ENCODE data around the gene ELK4. TPM values are rescaled to one million over a fixed set of nuclear protein-coding genes. Genes with fewer than 3 reads are reported as not detected.

ELK4 gene
- total RNA-seq, 1 donor from 2014 or later, result 81.8 TPM

DNA sequence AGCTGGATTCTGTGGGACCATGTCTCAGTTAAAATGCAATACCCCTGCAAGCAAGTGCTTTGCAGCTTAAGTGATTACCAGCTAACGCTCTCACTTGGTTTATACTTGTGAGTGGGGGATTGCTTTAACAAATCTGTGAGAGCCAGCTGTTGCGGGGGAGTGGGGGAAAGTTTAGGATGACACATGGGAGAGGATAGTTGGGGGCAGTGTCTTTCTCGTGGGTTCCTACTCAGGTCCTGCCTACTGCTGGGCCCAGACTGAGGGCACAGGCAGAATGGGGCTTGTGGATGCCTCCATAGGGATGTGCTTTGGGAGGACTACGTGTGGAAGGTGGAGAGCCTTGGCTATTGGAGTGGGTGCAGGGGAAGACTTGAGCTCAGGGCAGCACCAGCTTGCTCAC, 60.1 kb downstream of the ELK4 start:
- no peaks in the 10 kb centered on the region for H3K9me3 Mint-ChIP-seq
- H3K27me3 Mint-ChIP-seq, result peaks cover 48% of the 10 kb centered on the region
- intact Hi-C loops (cut with micrococcal nuclease), result no loop called here
- DNase-seq, result no peak
- H3K27ac Mint-ChIP-seq, result no peak overlapping the region
- H3K4me1 Mint-ChIP-seq, result peaks cover 2% of the 10 kb centered on the region
- no peak overlapping the region for H3K4me3 Mint-ChIP-seq
- H3K36me3 Mint-ChIP-seq (ENCODE audit: low read depth), result no peaks in the 10 kb centered on the region

DNA sequence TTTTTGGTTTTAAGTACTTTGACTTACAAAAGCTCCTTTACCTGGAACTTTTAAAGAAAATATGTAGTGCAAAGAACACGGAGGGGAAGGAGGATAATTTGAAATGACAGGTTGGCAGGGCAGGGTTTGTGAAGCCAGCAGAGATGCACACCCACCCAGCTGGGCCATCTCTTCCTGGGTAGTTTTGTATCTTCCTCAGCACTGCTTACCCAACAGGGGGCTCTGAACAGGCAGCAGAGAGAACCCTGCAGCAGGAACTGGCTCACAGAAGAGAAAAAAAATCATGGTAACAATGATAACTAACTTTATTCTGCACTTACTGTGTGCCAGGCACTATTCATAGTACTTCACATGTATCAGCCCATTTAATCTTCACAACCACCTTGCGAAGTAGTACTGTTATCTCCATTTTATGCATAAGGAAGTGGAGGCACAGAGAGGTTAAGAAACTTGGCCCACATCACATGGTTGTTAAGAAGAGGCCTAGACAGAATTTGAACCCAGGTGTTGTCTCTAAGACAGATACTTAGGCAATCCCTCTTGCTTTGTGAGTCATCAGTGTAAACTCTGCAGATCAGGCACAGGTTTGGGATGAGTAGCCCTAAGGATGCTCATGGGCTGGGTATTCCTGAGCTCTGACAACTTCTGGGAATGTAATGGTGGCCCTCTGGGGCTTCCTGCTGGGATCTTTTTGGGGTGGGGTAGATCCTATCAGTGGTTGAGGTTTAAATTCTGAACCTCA, 60.8 kb downstream of the ELK4 start:
- H3K27me3 Mint-ChIP-seq, result peaks cover 53% of the 10 kb centered on the region
- H3K9me3 Mint-ChIP-seq, result no peaks in the 10 kb centered on the region
- no peak for DNase-seq
- intact Hi-C loops (cut with micrococcal nuclease), result no loop called here
- H3K36me3 Mint-ChIP-seq (ENCODE audit: low read depth), result no peaks in the 10 kb centered on the region
- H3K4me3 Mint-ChIP-seq, result no peak overlapping the region
- peaks cover 2% of the 10 kb centered on the region for H3K4me1 Mint-ChIP-seq
- no peak overlapping the region for H3K27ac Mint-ChIP-seq

DNA sequence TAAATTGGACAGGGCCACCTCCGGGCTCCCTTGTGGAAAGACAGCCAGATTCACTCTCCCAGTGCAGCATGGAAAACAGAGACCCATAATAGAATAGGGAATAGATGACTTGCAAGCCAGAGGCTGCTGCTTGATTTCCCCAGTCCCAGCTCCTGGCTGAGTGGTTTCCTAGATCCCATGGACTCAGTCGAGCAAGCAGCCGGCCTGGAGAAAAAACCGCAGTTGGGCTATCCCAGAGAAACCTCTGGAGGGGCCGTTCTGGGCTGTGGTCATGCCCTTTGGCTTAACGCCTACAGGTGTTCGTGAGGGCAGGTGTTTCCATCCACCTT, 61.7 kb downstream of the ELK4 start:
- Mint-ChIP-seq H3K36me3 (ENCODE audit: low read depth) (no peaks in the 10 kb centered on the region), H3K4me3 (no peak overlapping the region), H3K4me1 (peaks cover 2% of the 10 kb centered on the region), H3K27ac (no peak overlapping the region), H3K9me3 (no peaks in the 10 kb centered on the region), H3K27me3 (peaks cover 61% of the 10 kb centered on the region)
- intact Hi-C loops (cut with micrococcal nuclease), result no loop called here
- DNase-seq, result no peak

DNA sequence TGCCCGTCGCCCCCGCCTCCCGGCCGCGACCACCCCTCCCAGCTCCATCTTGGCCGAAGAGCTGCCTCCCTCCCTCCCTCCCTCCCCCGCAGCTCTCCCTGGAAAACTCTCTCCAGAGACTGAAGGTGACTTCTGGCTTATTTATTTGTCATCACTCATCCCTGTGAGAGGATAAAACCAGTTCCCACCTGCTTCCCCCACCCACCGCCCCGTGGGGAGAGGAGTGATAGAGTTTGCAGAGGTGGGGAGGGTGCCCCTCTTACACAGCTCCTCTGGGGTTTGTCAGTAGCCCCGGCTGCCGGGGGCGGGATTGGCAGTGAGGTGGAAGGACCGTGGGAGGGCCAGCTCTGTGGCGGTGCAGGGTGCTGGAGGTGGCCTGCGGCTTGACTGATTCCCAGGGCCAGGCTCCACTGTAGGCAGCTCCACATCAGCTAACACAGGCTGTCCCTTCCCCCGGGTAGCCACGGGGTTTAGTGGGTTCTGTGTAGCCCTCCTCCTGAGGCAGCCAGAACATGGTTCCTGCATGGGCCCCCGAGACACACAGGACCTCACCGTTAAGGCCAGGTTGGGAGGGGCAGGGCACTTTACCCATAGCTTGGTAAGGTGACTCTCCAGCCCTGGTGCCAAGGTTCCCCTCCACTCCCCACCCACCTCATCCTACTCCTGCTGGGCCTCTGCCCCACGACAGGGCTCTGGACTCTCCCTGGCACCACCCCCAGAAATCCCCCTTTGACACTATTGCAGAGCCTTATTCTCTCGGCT, 62.2 kb downstream of the ELK4 start:
- H3K27ac Mint-ChIP-seq, result no peak overlapping the region
- no peak overlapping the region for H3K4me3 Mint-ChIP-seq
- no peak for DNase-seq
- H3K27me3 Mint-ChIP-seq, result peaks cover 61% of the 10 kb centered on the region
- peaks cover 2% of the 10 kb centered on the region for H3K4me1 Mint-ChIP-seq
- H3K9me3 Mint-ChIP-seq, result no peaks in the 10 kb centered on the region
- intact Hi-C loops (cut with micrococcal nuclease), result no loop called here
- H3K36me3 Mint-ChIP-seq (ENCODE audit: low read depth), result no peaks in the 10 kb centered on the region

DNA sequence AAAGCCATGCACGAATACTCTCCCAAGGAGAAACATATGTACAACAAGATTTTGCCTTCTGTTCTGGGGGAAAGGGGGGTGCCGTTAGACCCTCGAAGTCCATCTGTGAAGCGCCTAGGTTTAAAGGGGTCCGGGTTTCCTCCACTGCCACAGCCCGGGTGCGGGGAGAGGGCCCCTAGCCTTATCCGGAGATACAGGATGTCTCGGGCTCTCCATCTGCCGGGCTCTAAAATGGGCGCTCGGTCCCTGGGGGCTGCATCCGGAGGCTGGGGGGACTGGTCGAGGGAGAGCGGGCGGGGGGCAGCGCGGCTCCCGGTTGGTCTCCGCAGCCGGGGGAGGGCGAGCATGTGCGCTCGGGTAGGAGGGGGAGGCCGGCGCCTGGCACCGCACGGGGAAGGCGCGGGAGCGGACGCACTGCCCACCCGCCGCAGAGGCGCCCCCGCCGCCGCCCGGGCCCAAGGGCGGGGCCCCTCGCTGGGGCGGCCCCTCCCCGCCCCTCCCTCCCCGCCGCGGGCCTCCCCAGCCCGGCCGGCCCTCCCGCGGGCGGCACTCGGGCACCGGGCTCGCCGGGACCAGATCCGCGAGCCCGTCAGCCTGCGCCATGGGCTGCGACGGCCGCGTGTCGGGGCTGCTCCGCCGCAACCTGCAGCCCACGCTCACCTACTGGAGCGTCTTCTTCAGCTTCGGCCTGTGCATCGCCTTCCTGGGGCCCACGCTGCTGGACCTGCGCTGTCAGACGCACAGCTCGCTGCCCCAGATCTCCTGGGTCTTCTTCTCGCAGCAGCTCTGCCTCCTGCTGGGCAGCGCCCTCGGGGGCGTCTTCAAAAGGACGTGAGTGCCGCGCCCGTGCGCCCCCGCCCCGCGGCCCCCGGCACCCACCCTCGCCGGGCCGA, 63.1 kb downstream of the ELK4 start:
- Mint-ChIP-seq H3K27me3 (peaks cover 66% of the 10 kb centered on the region), H3K4me1 (peaks cover 2% of the 10 kb centered on the region), H3K4me3 (no peak overlapping the region), H3K9me3 (no peaks in the 10 kb centered on the region), H3K36me3 (ENCODE audit: low read depth) (no peaks in the 10 kb centered on the region), H3K27ac (no peak overlapping the region)
- no peak for DNase-seq
- intact Hi-C loops (cut with micrococcal nuclease), result no loop called here

DNA sequence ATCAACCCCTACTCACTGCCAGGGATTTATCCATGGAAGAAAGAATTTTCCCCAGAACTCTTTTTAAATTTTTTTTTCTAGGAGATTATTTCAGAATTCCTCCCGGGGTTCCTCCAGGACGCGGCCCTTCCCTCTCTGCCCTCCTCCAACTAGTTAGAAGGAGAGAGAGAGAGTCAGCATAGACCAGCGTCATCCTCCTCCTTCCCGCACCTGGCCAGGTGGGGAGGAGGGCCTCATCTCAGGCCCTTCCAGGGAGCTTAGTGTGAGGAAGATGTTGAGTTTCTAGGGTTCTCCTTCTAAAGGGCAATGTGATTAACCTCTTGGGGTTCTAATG, 63.7 kb downstream of the ELK4 start:
- peaks cover 2% of the 10 kb centered on the region for H3K4me1 Mint-ChIP-seq
- intact Hi-C loops (cut with micrococcal nuclease), result no loop called here
- H3K27me3 Mint-ChIP-seq, result peaks cover 63% of the 10 kb centered on the region
- no peak overlapping the region for H3K27ac Mint-ChIP-seq
- H3K36me3 Mint-ChIP-seq (ENCODE audit: low read depth), result no peaks in the 10 kb centered on the region
- H3K9me3 Mint-ChIP-seq, result no peaks in the 10 kb centered on the region
- no peak for DNase-seq
- no peak overlapping the region for H3K4me3 Mint-ChIP-seq

DNA sequence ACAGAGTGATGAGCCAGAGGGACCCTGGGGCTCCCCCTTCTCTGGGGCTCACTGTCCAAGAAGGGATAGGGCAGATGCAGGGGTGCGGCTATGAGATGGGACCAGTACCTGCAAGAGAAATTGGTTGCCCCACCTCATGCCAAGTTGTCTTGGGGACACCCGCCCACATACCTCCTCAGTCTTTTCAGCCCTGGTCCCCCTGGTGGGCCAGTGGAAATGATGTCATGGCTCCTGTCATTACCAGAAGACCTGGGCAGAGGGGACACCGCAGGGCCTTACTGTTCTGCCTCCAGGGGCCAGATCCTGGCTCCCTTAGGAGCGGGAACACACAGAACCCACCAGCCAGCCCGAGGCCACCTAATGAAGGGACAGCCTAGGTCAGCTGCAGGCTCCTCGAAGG, 64.1 kb downstream of the ELK4 start:
- DNase-seq, result no peak
- H3K4me1 Mint-ChIP-seq, result peaks cover 2% of the 10 kb centered on the region
- peaks cover 63% of the 10 kb centered on the region for H3K27me3 Mint-ChIP-seq
- no peaks in the 10 kb centered on the region for H3K36me3 Mint-ChIP-seq (ENCODE audit: low read depth)
- intact Hi-C loops (cut with micrococcal nuclease), result no loop called here
- H3K27ac Mint-ChIP-seq, result no peak overlapping the region
- no peak overlapping the region for H3K4me3 Mint-ChIP-seq
- H3K9me3 Mint-ChIP-seq, result no peaks in the 10 kb centered on the region

DNA sequence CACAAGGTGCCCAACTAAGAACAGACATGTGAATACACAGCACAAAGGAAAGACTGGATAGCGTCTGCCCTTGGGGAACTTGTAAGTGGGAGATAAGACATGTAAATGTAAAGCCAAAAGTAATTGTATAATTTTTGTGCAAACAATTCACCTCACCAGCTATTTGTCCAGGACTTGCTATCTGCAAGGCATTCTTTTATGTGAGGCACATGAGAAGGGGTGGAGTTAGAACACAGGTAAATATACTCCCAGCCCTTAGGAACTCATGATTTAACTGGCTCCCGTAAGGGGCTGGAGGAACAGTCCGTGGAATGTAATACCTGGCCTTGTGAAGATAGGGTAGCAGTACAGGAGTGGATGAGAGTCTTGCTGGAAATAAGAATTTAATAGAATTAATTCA, 66.0 kb downstream of the ELK4 start:
- no peak for DNase-seq
- Mint-ChIP-seq H3K4me1 (peaks cover 2% of the 10 kb centered on the region), H3K27me3 (peaks cover 64% of the 10 kb centered on the region), H3K9me3 (no peaks in the 10 kb centered on the region), H3K4me3 (no peak overlapping the region), H3K27ac (no peak overlapping the region), H3K36me3 (ENCODE audit: low read depth) (no peaks in the 10 kb centered on the region)
- intact Hi-C loops (cut with micrococcal nuclease), result no loop called here

DNA sequence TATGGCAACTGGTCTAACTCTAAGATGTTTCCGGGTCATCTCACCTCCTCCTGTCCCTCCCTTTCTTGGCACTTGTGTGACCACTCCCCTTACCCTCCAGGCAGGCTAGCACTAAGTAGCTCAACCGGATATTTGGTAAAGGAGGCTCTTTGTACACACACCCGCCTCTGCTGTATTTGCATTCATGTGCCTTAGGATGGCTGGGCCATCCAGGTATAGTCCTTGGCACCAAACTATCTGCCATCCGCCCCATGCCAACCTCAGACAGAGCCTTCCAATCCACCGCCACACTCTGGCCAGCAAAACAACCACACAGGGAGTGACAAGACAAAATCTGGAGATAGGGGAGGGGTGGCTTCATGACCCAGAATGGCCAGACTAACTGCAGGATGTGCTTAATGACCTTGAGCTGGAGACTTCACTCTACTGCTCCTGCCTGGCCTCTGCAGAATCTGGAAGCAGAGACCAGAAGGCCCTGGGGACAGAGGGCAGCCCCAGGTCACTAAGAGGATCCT, 67.8 kb downstream of the ELK4 start:
- Mint-ChIP-seq H3K27ac (no peak overlapping the region), H3K27me3 (peaks cover 66% of the 10 kb centered on the region), H3K4me3 (no peak overlapping the region), H3K36me3 (ENCODE audit: low read depth) (no peaks in the 10 kb centered on the region), H3K9me3 (peaks cover 4% of the 10 kb centered on the region), H3K4me1 (peaks cover 2% of the 10 kb centered on the region)
- DNase-seq, result no peak
- intact Hi-C loops (cut with micrococcal nuclease), result no loop called here

DNA sequence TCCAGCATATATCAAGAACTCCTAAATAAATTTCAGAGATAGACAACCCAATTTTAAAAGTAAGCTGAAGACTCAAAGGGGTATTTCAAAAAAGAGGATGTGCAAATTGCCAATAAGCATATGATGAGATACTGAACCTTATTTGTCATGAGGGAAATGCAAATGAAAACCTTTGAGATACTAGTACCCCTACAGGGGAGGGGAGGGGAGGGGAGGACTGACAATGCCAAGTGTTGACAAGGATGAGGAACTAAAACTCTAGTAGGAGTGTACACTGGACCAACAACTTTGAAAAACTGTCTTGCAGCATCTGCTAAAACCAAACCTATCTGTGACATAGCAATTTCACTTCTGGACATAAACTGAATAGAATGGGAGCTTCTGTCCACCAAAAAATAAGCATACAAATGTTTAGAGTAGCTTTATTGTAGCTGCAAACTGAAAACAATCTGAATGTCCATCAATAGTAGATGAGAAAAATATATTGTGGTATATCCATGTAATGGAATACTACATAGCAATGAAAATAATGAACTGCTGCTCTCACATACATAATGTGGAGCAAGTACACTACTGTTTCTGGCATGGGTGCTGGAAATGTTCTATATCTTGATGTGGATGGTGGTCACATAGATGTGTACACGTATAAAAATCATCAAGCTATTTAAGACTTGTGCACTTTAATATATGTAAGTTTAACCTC, 70.2 kb downstream of the ELK4 start:
- DNase-seq, result no peak
- no peaks in the 10 kb centered on the region for H3K4me1 Mint-ChIP-seq
- intact Hi-C loops (cut with micrococcal nuclease), result no loop called here
- H3K9me3 Mint-ChIP-seq, result peaks cover 4% of the 10 kb centered on the region
- H3K4me3 Mint-ChIP-seq, result no peak overlapping the region
- H3K27me3 Mint-ChIP-seq, result peaks cover 61% of the 10 kb centered on the region
- no peaks in the 10 kb centered on the region for H3K36me3 Mint-ChIP-seq (ENCODE audit: low read depth)
- H3K27ac Mint-ChIP-seq, result no peak overlapping the region

Other genes starting within 250 kb of the ELK4 start
- 0.47 TPM in 1 of 2 replicates, not detected in the other for gene LEMD1, start 210.0 kb downstream of the ELK4 start, total RNA-seq
- 0.16 and 0.17 TPM in 2 replicates for gene BLACAT1, start 176.0 kb downstream of the ELK4 start, total RNA-seq
- 0.23 and 1.2 TPM in 2 replicates for gene CDK18, start 127.3 kb downstream of the ELK4 start, total RNA-seq
- 1.0 and 1.1 TPM in 2 replicates for gene SLC45A3, start 48.5 kb upstream of the ELK4 start, total RNA-seq
- 161 and 188 TPM in 2 replicates for gene NUCKS1, start 118.2 kb upstream of the ELK4 start, total RNA-seq
- 27.8 and 29.1 TPM in 2 replicates for gene RAB29, start 143.5 kb upstream of the ELK4 start, total RNA-seq
- gene SLC41A1, start 181.2 kb upstream of the ELK4 start, total RNA-seq, result 29.5 and 30.1 TPM in 2 replicates
- gene PM20D1, start 218.1 kb upstream of the ELK4 start, total RNA-seq, result 0.16 and 0.71 TPM in 2 replicates

Measured in activated CD4-positive, alpha-beta T cell treated with anti-CD3 and anti-CD28 coated beads, Interleukin-2, amount 10 ng/mL, durations not matched to agents 24 days and 14 days (primary cell).